ENCODE data around the gene ZNF205. TPM values are rescaled to one million over a fixed set of nuclear protein-coding genes. Genes with fewer than 3 reads are reported as not detected.

ZNF205 gene
- total and polyA plus RNA-seq, 2 of the 13 experiments (the other 11 are each of a cell fraction or from before 2014, with no cell fraction given), result 5.8 to 10.2 TPM

GRCh38 chr16:3071655-3072054 is 40.7 kb upstream of the ZNF205 start:
- H3K27ac ChIP-seq (ENCODE audit: extremely low read length, insufficient read depth, low read length), result no peak overlapping the region
- CTCF ChIA-PET (ENCODE audit: low intra/inter-chr PET ratio, low total read pairs), result no interaction called here
- POLR2A ChIA-PET, result interaction anchor here (2.7 to 4.4 kb wide), 2 partner anchors 12 to 15 kb away, joined by 11 to 30 read pairs; no protein-coding TSS in a partner anchor
- no peaks in the 10 kb centered on the region for H3K9me3 ChIP-seq (ENCODE audit: low read length)
- no peak for DNase-seq (ENCODE audit: low spot score)
- H3K27me3 ChIP-seq (ENCODE audit: control insufficient read depth in 1 of 2, insufficient read depth in 2 of 2, low read length in 2 of 2), result peaks cover 2 to 13% of the 10 kb centered on the region in 2 experiments; a peak in 4 of 5 replicates
- H3K9ac ChIP-seq (ENCODE audit: insufficient read depth, low read depth, low read length), result no peak overlapping the region
- no peak overlapping the region for H3K4me2 ChIP-seq (ENCODE audit: low read depth, low read length)
- FAIRE-seq, result no peak
- in situ Hi-C loops (cut with HindIII; ENCODE audit: extremely low pct_ligation_motif_present, low pct_unique_long_range_greater_than_20kb) (no loop called here), intact Hi-C loops (cut with micrococcal nuclease; ENCODE audit: unreplicated experiment) (no loop called here)
- H3K4me1 ChIP-seq (ENCODE audit: insufficient read depth, low read length), result peaks cover 22% of the 10 kb centered on the region
- H2AFZ ChIP-seq (ENCODE audit: low read length), result no peak overlapping the region
- no peaks in the 10 kb centered on the region for H4K20me1 ChIP-seq (ENCODE audit: insufficient read depth, low read length)
- H3K79me2 ChIP-seq (ENCODE audit: insufficient read depth, low read length), result peaks cover 3% of the 10 kb centered on the region
- ATAC-seq, result no peak; the same call in 2 of the 3 replicates
- H3K4me3 ChIP-seq (replicated peaks in 1 of 3; ENCODE audit: insufficient read depth in 1 of 3, low read depth in 2 of 3, low read length in 3 of 3), result no peak overlapping the region
- no TSS peak for BruUV-seq (replicated peaks)
- WGBS (ENCODE audit: low lambda C conversion rate), result 45% methylated on average over 7 of the region's 7 CpGs
- peaks cover 9 to 16% of the 10 kb centered on the region in 2 experiments; a peak in 2 of 5 replicates for H3K36me3 ChIP-seq (replicated peaks in 1 of 2; ENCODE audit: control insufficient read depth in 1 of 2, insufficient read depth in 2 of 2, low read length in 2 of 2)
- TF ChIP-seq ZNF530 (CRISPR knock-in tag; IDR thresholded peaks at IDR 0.05; ENCODE audit: low read depth) (no peak), HOXA5 (CRISPR knock-in tag; IDR thresholded peaks at IDR 0.05) (no peak), SP1 (IDR thresholded peaks at IDR 0.05) (no peak), SP1 (CRISPR knock-in tag; IDR thresholded peaks at IDR 0.05) (no peak), ZNF138 (CRISPR knock-in tag; IDR thresholded peaks at IDR 0.05; ENCODE audit: low read depth) (no peak), KLF6 (CRISPR knock-in tag; IDR thresholded peaks at IDR 0.05) (no peak), ZNF224 (CRISPR knock-in tag; IDR thresholded peaks at IDR 0.05) (no peak), SIN3B (IDR thresholded peaks at IDR 0.05; ENCODE audit: low read length) (no peak), CCAR2 (optimal IDR thresholded peaks at IDR 0.05; ENCODE audit: low read depth, low read length) (no peak), ZNF383 (CRISPR knock-in tag; IDR thresholded peaks at IDR 0.05; ENCODE audit: borderline replicate concordance) (no peak), BRF2 (CRISPR knock-in tag; IDR thresholded peaks at IDR 0.05) (no peak), ZNF136 (CRISPR knock-in tag; IDR thresholded peaks at IDR 0.05; ENCODE audit: low read depth) (no peak), POLR2G (IDR thresholded peaks at IDR 0.05; ENCODE audit: low read depth, low read length) (peak; percentile 41; the same call in 1 of the 2 replicates), MXD1 (CRISPR knock-in tag; IDR thresholded peaks at IDR 0.05) (no peak), SOX6 (IDR thresholded peaks at IDR 0.05) (no peak), SOX6 (CRISPR knock-in tag; IDR thresholded peaks at IDR 0.05) (no peak), POLR2A (IDR thresholded peaks at IDR 0.05; ENCODE audit: insufficient read depth in 1 of 2, low read depth in 2 of 2, low read length in 2 of 2) (peak in 1 of 2 experiments; percentile 25; a peak in 1 of 4 replicates), MNT (IDR thresholded peaks at IDR 0.05) (no peak), ETV5 (CRISPR knock-in tag; IDR thresholded peaks at IDR 0.05; ENCODE audit: borderline replicate concordance) (no peak), CEBPB (IDR thresholded peaks at IDR 0.05; ENCODE audit: borderline replicate concordance, low read depth, low read length) (no peak), PAF1 (CRISPR knock-in tag; IDR thresholded peaks at IDR 0.05) (0 out of 2 replicates have a peak, but pooled peaks have one; percentile 50), HES4 (CRISPR knock-in tag; IDR thresholded peaks at IDR 0.05; ENCODE audit: borderline replicate concordance) (no peak), KDM2A (CRISPR knock-in tag; IDR thresholded peaks at IDR 0.05; ENCODE audit: borderline replicate concordance, low read depth) (0 out of 2 replicates have a peak, but pooled peaks have one; percentile 15), ZNF569 (CRISPR knock-in tag; IDR thresholded peaks at IDR 0.05; ENCODE audit: borderline replicate concordance) (no peak), KDM1A (CRISPR knock-in tag; IDR thresholded peaks at IDR 0.05) (no peak), ZSCAN30 (CRISPR knock-in tag; IDR thresholded peaks at IDR 0.05) (no peak), ZNF225 (CRISPR knock-in tag; IDR thresholded peaks at IDR 0.05) (no peak)

Data from HepG2 (cell line).